GM21619 (cell line): ENCODE results near the gene KLHL26.
A peak's percentile ranks its signal among the peaks of the same experiment; 100 is the strongest.

ENCODE experiments used
- ATAC-seq: cut with Tn5 transposase; IDR thresholded peaks from one replicate; pipeline ENCODE4 v1.9.1; 2021; ENCODE audit not compliant: unreplicated experiment

KLHL26 gene

GRCh38 chr19:18612772-18613588 lies 23.8 kb upstream of the KLHL26 start, which contains the start of gene TMEM59L:
TSS of gene TMEM59L (plus strand) at chr19:18612870. CDS start at chr19:18612959, 89 bp downstream.
- ATAC-seq: no peak

DNA sequence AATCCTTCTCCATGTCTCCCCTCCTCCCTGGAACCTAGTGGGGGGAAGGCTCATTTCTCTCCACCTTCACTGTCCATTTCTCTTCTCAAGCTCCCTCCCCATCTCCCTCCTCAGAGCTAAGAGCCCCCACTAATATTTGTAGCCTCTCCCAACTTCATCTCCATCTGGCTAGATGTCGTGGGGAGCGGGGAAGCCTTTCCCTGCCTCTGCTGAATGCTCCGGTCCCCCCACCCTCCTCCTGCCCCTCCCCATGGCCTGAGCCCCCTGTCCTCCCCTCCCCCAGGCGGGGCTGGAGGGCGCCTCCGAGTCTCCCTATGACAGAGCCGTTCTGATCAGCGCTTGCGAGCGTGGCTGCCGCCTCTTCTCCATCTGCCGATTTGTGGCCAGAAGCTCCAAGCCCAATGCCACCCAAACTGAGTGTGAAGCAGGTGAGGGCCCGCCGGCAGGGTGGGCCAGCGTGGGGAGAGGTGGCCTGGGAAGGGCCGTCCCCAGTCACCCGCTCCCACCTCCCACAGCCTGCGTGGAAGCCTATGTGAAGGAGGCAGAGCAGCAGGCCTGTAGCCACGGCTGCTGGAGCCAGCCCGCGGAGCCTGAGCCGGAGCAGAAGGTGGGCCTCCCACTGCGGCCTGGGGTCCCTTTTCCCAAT lies 23.1 kb upstream of the KLHL26 start:
- no peak for ATAC-seq

- no peak for ATAC-seq
These were observed 20.8 kb upstream of the KLHL26 start for GRCh38 chr19:18616023-18616422.

GRCh38 chr19:18617562-18617961 lies 19.3 kb upstream of the KLHL26 start:
- no peak for ATAC-seq

GRCh38 chr19:18618236-18618635 lies 18.6 kb upstream of the KLHL26 start:
- no peak for ATAC-seq

DNA sequence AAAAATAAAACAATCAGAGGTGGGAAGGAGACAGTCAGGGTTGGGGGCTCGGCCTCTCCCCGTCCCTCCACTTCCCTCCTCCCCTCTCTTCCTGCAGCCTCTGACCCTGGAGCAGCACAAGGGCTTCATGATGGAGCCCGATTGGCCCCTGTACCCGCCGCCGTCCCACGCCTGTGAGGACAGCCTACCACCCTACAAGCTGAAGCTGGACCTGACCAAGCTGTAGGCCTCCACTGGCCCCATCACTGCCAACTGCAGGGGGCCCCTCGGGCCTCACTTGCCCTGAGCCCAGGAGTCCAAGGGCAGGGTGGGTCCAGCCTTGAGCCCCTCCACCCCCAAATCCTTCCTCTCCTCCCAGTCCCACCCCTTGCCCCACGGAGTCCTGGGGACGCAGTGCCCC lies 16.5 kb upstream of the KLHL26 start:
- no peak for ATAC-seq

DNA sequence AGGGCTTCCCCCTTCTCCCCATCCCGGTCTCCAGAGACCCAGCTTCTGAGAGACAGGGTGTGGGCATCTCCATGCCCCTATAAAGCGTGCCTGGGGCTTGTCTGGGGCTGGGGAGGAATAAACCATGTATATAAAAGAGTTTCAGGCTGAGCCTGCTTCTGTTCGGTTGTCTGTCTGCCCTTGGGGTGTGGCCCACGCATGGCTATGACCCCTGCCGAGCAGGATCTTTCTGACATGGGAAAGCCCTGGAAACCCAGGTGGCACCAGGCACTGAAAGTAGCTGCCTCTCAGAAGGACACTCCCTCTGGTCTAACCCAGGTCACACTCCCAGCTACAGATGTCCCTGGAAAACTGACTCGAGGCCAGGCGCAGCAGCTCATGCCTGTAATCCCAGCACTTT lies 15.9 kb upstream of the KLHL26 start:
- ATAC-seq: no peak

- no peak for ATAC-seq
These were observed 9.9 kb upstream of the KLHL26 start for GRCh38 chr19:18626906-18627305.

- ATAC-seq: no peak
These were observed 7.4 kb upstream of the KLHL26 start for GRCh38 chr19:18629166-18630088.

DNA sequence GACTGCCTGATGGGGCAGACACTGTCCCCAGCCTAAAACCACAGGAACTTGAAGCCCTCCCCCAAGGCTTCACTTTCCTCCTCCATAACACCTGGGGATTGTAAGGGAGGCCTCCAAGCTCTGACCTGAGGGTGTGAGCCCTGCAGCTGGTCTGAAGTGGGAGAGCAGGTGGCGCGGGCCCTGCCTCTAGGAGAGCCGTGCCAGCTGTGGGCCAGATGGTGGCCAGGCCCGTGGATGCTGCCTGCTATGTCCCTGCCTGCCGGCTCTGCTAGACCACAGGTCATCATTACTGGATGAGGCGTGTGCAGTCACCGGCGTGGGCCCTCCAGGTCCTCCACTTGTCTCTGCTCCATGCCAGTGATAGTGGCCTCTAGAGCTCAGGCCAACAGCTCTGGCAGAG lies 3.5 kb upstream of the KLHL26 start:
- no peak for ATAC-seq

GRCh38 chr19:18634612-18635297 lies 2.1 kb upstream of the KLHL26 start:
- no peak for ATAC-seq

DNA sequence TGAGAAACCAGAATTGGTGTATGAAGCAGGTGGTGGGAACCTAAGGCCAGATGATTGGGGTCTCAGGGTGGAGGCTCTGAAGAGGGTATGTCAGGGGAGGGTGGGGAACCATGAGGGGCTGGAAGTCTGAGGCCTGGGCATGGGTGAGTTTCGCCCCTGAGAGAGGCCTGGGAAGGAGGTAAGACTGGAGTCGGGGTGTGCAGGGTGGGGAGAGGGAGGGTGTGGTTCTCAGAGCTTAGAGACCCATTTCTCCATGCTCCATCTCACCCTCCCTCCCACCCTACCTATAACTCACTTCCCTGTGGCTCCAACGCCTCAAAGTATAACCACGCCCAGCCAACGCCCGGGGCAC lies 1.0 kb upstream of the KLHL26 start:
- ATAC-seq: no peak

- ATAC-seq: peak; percentile 78
These were observed 452 bp upstream of the KLHL26 start for GRCh38 chr19:18636183-18636968.

GRCh38 chr19:18637673-18638630 lies 1.1 kb downstream of the KLHL26 start:
- ATAC-seq: no peak

DNA sequence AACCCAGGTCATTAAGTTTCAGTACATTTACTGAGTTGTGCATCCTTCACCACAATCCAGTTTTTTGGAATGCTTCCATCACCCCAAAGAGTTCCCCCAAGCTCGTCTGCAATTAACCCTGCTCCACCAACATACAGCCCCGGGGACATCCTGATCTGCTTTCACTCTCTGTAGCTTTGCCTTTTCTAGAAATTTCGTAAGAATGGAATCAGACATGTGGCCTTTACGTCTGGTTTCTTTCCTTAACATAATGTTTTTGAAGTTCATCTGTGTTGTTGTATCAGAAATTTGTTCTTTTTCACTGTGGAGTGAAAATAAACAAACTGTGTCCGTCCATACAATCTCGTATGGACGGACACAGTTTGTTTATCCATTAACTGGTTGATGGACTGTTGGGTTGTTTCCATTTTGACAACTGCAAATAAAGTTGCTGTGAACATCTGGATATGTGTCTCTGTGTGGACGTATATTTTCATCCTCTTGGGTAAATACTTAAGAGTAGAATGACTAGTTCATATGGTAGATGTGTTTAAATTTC lies 2.9 kb downstream of the KLHL26 start:
- ATAC-seq: no peak

GRCh38 chr19:18644196-18645034 lies 7.6 kb downstream of the KLHL26 start:
- ATAC-seq: no peak

GRCh38 chr19:18645035-18645511 lies 8.2 kb downstream of the KLHL26 start:
- no peak for ATAC-seq
